ENCODE data around the gene FUS. TPM values are rescaled to one million over a fixed set of nuclear protein-coding genes. Genes with fewer than 3 reads are reported as not detected.
"Not testable (repeated sequence)": the region's sequence is repeated elsewhere in the genome, so short reads cannot be mapped to it uniquely, and the experiment has no call there.

Gene FUS
- polyA plus RNA-seq, 1 donor (not counting 4 experiments of a cell fraction or from before 2014, with no cell fraction given) = 199 TPM

GRCh38 chr16:31138621-31139578 is 41.0 kb upstream of the FUS start:
- Histone ChIP-seq H3K9me1 (ENCODE audit: control insufficient read depth, extremely low read depth, insufficient read depth, low read length) (peaks cover 3% of the 10 kb centered on the region), H4K20me1 (ENCODE audit: control insufficient read depth, extremely low read depth, insufficient read depth, low read length) (peaks cover 1% of the 10 kb centered on the region), H3K4me2 (ENCODE audit: control insufficient read depth, extremely low read depth, insufficient read depth, low read depth, low read length) (peak overlapping the region; percentile 63), H3K27me3 (ENCODE audit: control insufficient read depth, extremely low read depth, insufficient read depth, low read length) (no peaks in the 10 kb centered on the region), H3K9me3 (ENCODE audit: control insufficient read depth, low read depth, low read length) (no peaks in the 10 kb centered on the region), H3K9ac (ENCODE audit: control insufficient read depth, extremely low read depth, insufficient read depth, low read length) (peak overlapping the region; percentile 43), H3K79me2 (ENCODE audit: control insufficient read depth, insufficient read depth, low read length) (peaks cover 14% of the 10 kb centered on the region), H3K27ac (ENCODE audit: control insufficient read depth, insufficient read depth, low read length) (peak overlapping the region; percentile 68), H3K4me3 (ENCODE audit: control insufficient read depth in 2 of 3, extremely low read depth in 1 of 3, insufficient read depth in 2 of 3, low read depth in 1 of 3, low read length in 3 of 3) (peak overlapping the region in 2 of 3 experiments; percentile 21 to 30), H2AFZ (ENCODE audit: control insufficient read depth, low read length) (peak overlapping the region; percentile 50), H3K36me3 (ENCODE audit: control insufficient read depth in 2 of 2, extremely low read depth in 1 of 2, insufficient read depth in 2 of 2, low read length in 2 of 2) (no peaks in the 10 kb centered on the region), H3K4me1 (ENCODE audit: control insufficient read depth, extremely low read depth, insufficient read depth, low read length) (peaks cover 49% of the 10 kb centered on the region)
- dilution Hi-C loops (cut with MboI; ENCODE audit: extremely low pct_ligation_motif_present, low sequenced_read_pairs) = no loop called here
- no peak for TF ChIP-seq CTCF (optimal IDR thresholded peaks at IDR 0.05 in 1 of 3, IDR thresholded peaks at IDR 0.05 in 1 of 3, conservative IDR thresholded peaks at IDR 0.05 in 1 of 3; ENCODE audit: extremely low read depth in 1 of 3, insufficient read depth in 2 of 3, low read length in 3 of 3)
- peak; percentile 84 for FAIRE-seq
- DNase-seq (ENCODE audit: low read depth, low spot score) = peak; percentile 75

GRCh38 chr16:31141071-31141469 is 38.9 kb upstream of the FUS start:
- H3K79me2 ChIP-seq (ENCODE audit: control insufficient read depth, insufficient read depth, low read length); DNase-seq (ENCODE audit: low read depth, low spot score); dilution Hi-C loops (cut with MboI; ENCODE audit: extremely low pct_ligation_motif_present, low sequenced_read_pairs); H3K9me1 ChIP-seq (ENCODE audit: control insufficient read depth, extremely low read depth, insufficient read depth, low read length); H4K20me1 ChIP-seq (ENCODE audit: control insufficient read depth, extremely low read depth, insufficient read depth, low read length); H3K27me3 ChIP-seq (ENCODE audit: control insufficient read depth, extremely low read depth, insufficient read depth, low read length); H3K9me3 ChIP-seq (ENCODE audit: control insufficient read depth, low read depth, low read length); FAIRE-seq; H2AFZ ChIP-seq (ENCODE audit: control insufficient read depth, low read length); H3K36me3 ChIP-seq (ENCODE audit: control insufficient read depth in 2 of 2, extremely low read depth in 1 of 2, insufficient read depth in 2 of 2, low read length in 2 of 2): not testable (repeated sequence)
- peak overlapping the region; percentile 90 for H3K4me2 ChIP-seq (ENCODE audit: control insufficient read depth, extremely low read depth, insufficient read depth, low read depth, low read length)
- peak overlapping the region; percentile 85 for H3K27ac ChIP-seq (ENCODE audit: control insufficient read depth, insufficient read depth, low read length)
- H3K4me1 ChIP-seq (ENCODE audit: control insufficient read depth, extremely low read depth, insufficient read depth, low read length) = peaks cover 35% of the 10 kb centered on the region
- H3K9ac ChIP-seq (ENCODE audit: control insufficient read depth, extremely low read depth, insufficient read depth, low read length) = peak overlapping the region; percentile 69
- peak overlapping the region in 1 of 3 experiments; percentile 64 for H3K4me3 ChIP-seq (ENCODE audit: control insufficient read depth in 2 of 3, extremely low read depth in 1 of 3, insufficient read depth in 2 of 3, low read depth in 1 of 3, low read length in 3 of 3)
